IMR-90 (cell line): Measurements from ENCODE around the gene MTX2. TPM values are rescaled to one million over a fixed set of nuclear protein-coding genes. Genes with fewer than 3 reads are reported as not detected.

Experiments
- ATAC-seq: fragments of 200-7000 bp; cut with Tn5 transposase; 2 replicates; pipeline ENCODE4 v1.9.1; 2020; ENCODE audit warnings: low read depth, mild to moderate bottlenecking, moderate library complexity
- BruUV-seq: library from RNA; stranded (reverse); fragments of 400-500 nt; replicated peaks from 2 replicates; lab custom pipeline; 2021; lab: Mats Ljungman, UMichigan
- CTCF ChIA-PET: fragments of 300-600 bp; formaldehyde crosslinking; extraction: SDS; loops from one replicate; lab custom pipeline; 2021; ENCODE audit warnings: antibody characterized with exemption; lab: Yijun Ruan, JAX
- POLR2A ChIA-PET: fragments of 300-600 bp; sonication (Branson Sonifier 250); formaldehyde crosslinking; loops from one replicate; lab custom pipeline; 2022; ENCODE audit warnings: antibody characterized with exemption; ENCODE audit not compliant: unreplicated experiment; lab: Charles Lee
- DNase-seq: peaks from one replicate; pipeline ENCODE4 v3.0.0; 2013
- H2AFZ ChIP-seq: replicated peaks from 2 replicates; pipeline ENCODE3; 2013; ENCODE audit warnings: low read length, mild to moderate bottlenecking; ENCODE audit not compliant: poor library complexity
- H2AK5ac ChIP-seq: 2 replicates; pipeline ENCODE4 v1.6.1; 2013; ENCODE audit warnings: low read depth, low read length, inconsistent platforms
- H2AK9ac ChIP-seq: replicated peaks from 2 replicates; pipeline ENCODE3; 2013; ENCODE audit warnings: mild to moderate bottlenecking, low read depth, low read length, moderate library complexity; ENCODE audit not compliant: poor library complexity
- H2BK120ac ChIP-seq: 2 replicates; pipeline ENCODE4 v1.6.1; 2013; ENCODE audit warnings: low read depth, low read length, inconsistent platforms
- H2BK15ac ChIP-seq: 3 replicates; pipeline ENCODE4 v1.6.1; 2013; ENCODE audit warnings: low read depth, low read length, inconsistent platforms
- H2BK20ac ChIP-seq: 2 replicates; pipeline ENCODE4 v1.6.1; 2013; ENCODE audit warnings: low read depth, mild to moderate bottlenecking, inconsistent platforms, low read length, moderate library complexity
- H2BK5ac ChIP-seq: 2 replicates; pipeline ENCODE4 v1.6.1; 2013; ENCODE audit warnings: mild to moderate bottlenecking, low read depth, low read length, inconsistent platforms; ENCODE audit not compliant: poor library complexity, severe bottlenecking
- H3K14ac ChIP-seq: replicated peaks from 2 replicates; pipeline ENCODE4 v1.6.1; 2013; ENCODE audit warnings: low read depth, low read length, inconsistent platforms
- H3K18ac ChIP-seq: 2 replicates; pipeline ENCODE4 v1.6.1; 2013; ENCODE audit warnings: low read depth, low read length, control low read depth
- H3K23ac ChIP-seq: 2 replicates; pipeline ENCODE4 v1.6.1; 2013; ENCODE audit warnings: low read depth, low read length, inconsistent platforms
- H3K27ac ChIP-seq: 2 replicates; pipeline ENCODE4 v1.5.1; 2013; ENCODE audit warnings: mild to moderate bottlenecking, control low read depth, low read length; ENCODE audit not compliant: insufficient read depth
- H3K27me3 ChIP-seq: 2 replicates; pipeline ENCODE4 v1.6.1; 2013; ENCODE audit warnings: low read length; ENCODE audit not compliant: control insufficient read depth, insufficient read depth
- H3K36me3 ChIP-seq: 2 replicates; pipeline ENCODE4 v1.6.1; 2013; ENCODE audit warnings: low read length, mixed read lengths; ENCODE audit not compliant: control insufficient read depth, insufficient read depth
- H3K4ac ChIP-seq: 2 replicates; pipeline ENCODE4 v1.6.1; 2013; ENCODE audit warnings: low read depth, low read length, inconsistent platforms
- H3K4me1 ChIP-seq: 2 replicates; pipeline ENCODE4 v1.6.1; 2013; ENCODE audit warnings: low read length, mixed read lengths; ENCODE audit not compliant: control insufficient read depth, insufficient read depth
- H3K4me2 ChIP-seq: 2 replicates; pipeline ENCODE4 v1.6.1; 2013; ENCODE audit warnings: low read depth, mild to moderate bottlenecking, control low read depth, low read length, moderate library complexity
- H3K4me3 ChIP-seq: 2 replicates; pipeline ENCODE4 v1.5.1; 2013; ENCODE audit warnings: low read depth, mild to moderate bottlenecking, control low read depth, low read length, moderate library complexity; ENCODE audit not compliant: insufficient read depth
- H3K56ac ChIP-seq: 2 replicates; pipeline ENCODE4 v1.6.1; 2013; ENCODE audit warnings: low read length, inconsistent platforms; ENCODE audit not compliant: insufficient read depth; ENCODE audit errors: extremely low read depth
- H3K79me1 ChIP-seq, 2 experiments: 2 replicates each; pipeline ENCODE4 v1.6.1; 2013; ENCODE audit warnings: low read length in 2 of 2, inconsistent platforms in 1 of 2, low read depth in 1 of 2
- H3K9ac ChIP-seq: 2 replicates; pipeline ENCODE4 v1.6.1; 2013; ENCODE audit warnings: low read depth, low read length, control low read depth
- H3K9me1 ChIP-seq: 2 replicates; pipeline ENCODE4 v1.6.1; 2013; ENCODE audit warnings: low read length, inconsistent platforms; ENCODE audit not compliant: insufficient read depth
- H3K9me3 ChIP-seq: 2 replicates; pipeline ENCODE4 v1.6.1; 2013; ENCODE audit warnings: low read length; ENCODE audit not compliant: control insufficient read depth, insufficient read depth
- H4K20me1 ChIP-seq: 2 replicates; pipeline ENCODE4 v1.6.1; 2013; ENCODE audit warnings: low read length, inconsistent platforms; ENCODE audit not compliant: insufficient read depth
- H4K5ac ChIP-seq: 2 replicates; pipeline ENCODE4 v1.6.1; 2013; ENCODE audit warnings: mild to moderate bottlenecking, low read depth, low read length, control low read depth
- H4K8ac ChIP-seq, 2 experiments: 2 replicates each; pipeline ENCODE4 v1.6.1; 2013; ENCODE audit warnings: low read depth in 2 of 2, low read length in 2 of 2, control low read depth in 1 of 2, inconsistent platforms in 1 of 2
- H4K91ac ChIP-seq: 2 replicates; pipeline ENCODE4 v1.6.1; 2013; ENCODE audit warnings: low read depth, low read length, inconsistent platforms; ENCODE audit not compliant: insufficient read depth
- CEBPB ChIP-seq: IDR thresholded peaks from 2 replicates; pipeline ENCODE4 v1.6.1; 2012; ENCODE audit warnings: low read depth, low read length, improper control_type of control experiment
- CTCF ChIP-seq: conservative IDR thresholded peaks from 2 replicates; pipeline ENCODE4 v1.5.1; 2012; ENCODE audit warnings: mild to moderate bottlenecking, low read depth, low read length, improper control_type of control experiment
- ELK1 ChIP-seq: fragments of 150-350 bp; IDR thresholded peaks from 2 replicates; pipeline ENCODE4 v1.6.1; 2016; ENCODE audit warnings: low read depth, mild to moderate bottlenecking, low read length, moderate library complexity, borderline replicate concordance
- RAD21 ChIP-seq: IDR thresholded peaks from 2 replicates; pipeline ENCODE4 v1.6.1; 2012; ENCODE audit warnings: low read length, improper control_type of control experiment
- RCOR1 ChIP-seq: IDR thresholded peaks from 2 replicates; pipeline ENCODE4 v1.6.1; 2012; ENCODE audit warnings: mild to moderate bottlenecking, low read length, improper control_type of control experiment; ENCODE audit not compliant: insufficient replicate concordance
- RFX5 ChIP-seq: IDR thresholded peaks from 2 replicates; pipeline ENCODE4 v1.8.0; 2012; ENCODE audit warnings: low read depth, mild to moderate bottlenecking, low read length, moderate library complexity
- WGBS, 2 experiments: methylation state at CpG; one replicate each; pipeline versions ENCODE4 v1.1.5 to v1.1.7; 2013; ENCODE audit warnings: missing lambda C conversion rate in 2 of 2; ENCODE audit not compliant: insufficient read length in 1 of 2; ENCODE audit errors: extremely low coverage in 2 of 2; 5-methylcytosine and 5-hydroxymethylcytosine counted together
- dilution Hi-C: fragments of 300-500 bp; cut with HindIII; formaldehyde crosslinking; loops from one replicate; pipeline ENCODE4 v1.14.3; 2018; ENCODE audit warnings: low sequenced_read_pairs; ENCODE audit not compliant: unreplicated experiment
- in situ Hi-C: fragments of 300-500 bp; cut with MboI; formaldehyde crosslinking; loops from 3 replicates; pipeline ENCODE4 v1.14.3; 2019; ENCODE audit warnings: low sequenced_read_pairs, inconsistent platforms, mixed read lengths
- intact Hi-C: fragments of 100-400 bp; cut with micrococcal nuclease; formaldehyde crosslinking; loops from 2 replicates; pipeline ENCODE4 v1.10.0; 2022
- polyA plus RNA-seq, 3 experiments: library from polyadenylated mRNA; depleted of rRNA; stranded (reverse); fragments of >200 nt; gene quantifications; 2 replicates each; pipeline ENCODE4 v1.2.3, GENCODE V29; 2012; ENCODE audit warnings: low replicate concordance in 1 of 3
- total RNA-seq: library from RNA; depleted of rRNA; stranded (reverse); fragments of >200 nt; gene quantifications from 2 replicates; pipeline ENCODE4 v1.2.3, GENCODE V29; 2012

MTX2 gene
- total and polyA plus RNA-seq, 2 of the 4 experiments (the other 2 are of a cell fraction) = 24.9 to 37.8 TPM

GRCh38 chr2:176338395-176338794, 69.2 kb downstream of the MTX2 start:
- ATAC-seq (no peak), DNase-seq (no peak)
- Histone ChIP-seq H2AK9ac (no peak overlapping the region), H2BK20ac (no peak overlapping the region), H3K36me3 (peaks cover 6% of the 10 kb centered on the region), H3K4ac (no peak overlapping the region), H3K23ac (no peak overlapping the region), H4K5ac (no peak overlapping the region), H3K9ac (no peak overlapping the region), H3K18ac (no peak overlapping the region), H3K4me2 (no peak overlapping the region), H4K20me1 (no peaks in the 10 kb centered on the region), H2BK15ac (no peak overlapping the region), H3K4me3 (no peak overlapping the region), H3K79me1 (no peaks in the 10 kb centered on the region), H3K56ac (no peak overlapping the region), H4K91ac (no peak overlapping the region), H2AFZ (no peak overlapping the region), H3K4me1 (no peaks in the 10 kb centered on the region), H3K27ac (no peak overlapping the region), H2AK5ac (no peak overlapping the region), H4K8ac (no peak overlapping the region), H2BK5ac (no peak overlapping the region), H2BK120ac (no peak overlapping the region), H3K9me1 (peaks cover 3% of the 10 kb centered on the region; the same call in 1 of the 2 replicates), H3K14ac (no peak overlapping the region), H3K9me3 (no peaks in the 10 kb centered on the region), H3K27me3 (no peaks in the 10 kb centered on the region)
- dilution Hi-C loops = no loop called here
- in situ Hi-C loops = no loop called here
- CTCF ChIA-PET = no interaction called here
- intact Hi-C loops = no loop called here
- POLR2A ChIA-PET = no interaction called here
- BruUV-seq = no TSS peak
- TF ChIP-seq CEBPB (no peak), RAD21 (no peak), RFX5 (no peak), CTCF (no peak), RCOR1 (no peak), ELK1 (no peak)
- WGBS, 2 experiments = no CpG with 5 or more reads among the region's 3 CpGs
